Suppressor macrophage treated with lipopolysaccharide for 4 hours (primary cell): ENCODE measurements around the gene SNX10.

Experiments
- DNase-seq: peaks from one replicate; pipeline ENCODE4 v3.0.0-alpha.2; 2020

SNX10 gene

DNA sequence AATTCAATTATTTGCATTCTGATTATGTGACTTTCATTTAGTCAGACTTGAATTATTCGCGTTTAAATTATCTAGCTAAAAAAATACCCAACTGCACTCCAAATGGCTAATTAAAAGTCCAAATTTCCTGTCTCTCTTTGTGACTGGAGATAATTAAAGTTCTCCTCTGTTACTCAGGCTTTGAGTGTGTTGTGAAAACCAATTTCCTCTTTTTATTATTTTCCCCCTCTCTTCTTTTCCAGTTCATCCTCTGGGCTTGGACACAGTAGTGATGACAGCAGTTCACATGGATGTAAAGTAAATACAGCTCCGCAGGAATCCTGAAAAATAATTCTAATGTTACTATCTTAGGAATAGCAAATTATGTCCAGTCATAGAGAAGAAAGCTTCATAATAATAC, 80.6 kb downstream of the SNX10 start:
- no peak for DNase-seq

DNA sequence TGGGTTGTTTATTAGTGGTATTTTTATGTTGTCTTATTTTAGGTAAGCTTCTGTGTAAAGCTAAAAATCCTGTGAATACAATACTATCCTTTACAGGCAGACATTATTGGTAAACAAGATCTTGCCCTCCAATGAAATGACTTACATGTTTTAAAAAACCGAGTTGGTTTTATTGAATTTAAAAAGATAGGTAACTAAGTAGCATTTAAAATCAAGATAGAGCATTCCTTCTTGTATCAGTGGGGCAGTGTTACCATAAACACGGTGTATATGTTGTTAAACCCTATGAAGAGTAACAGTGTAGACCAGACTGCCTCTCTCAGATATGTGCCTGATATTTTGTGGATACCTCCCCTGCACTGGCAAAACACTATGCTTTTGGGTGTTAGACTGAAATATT, 81.0 kb downstream of the SNX10 start:
- no peak for DNase-seq

DNA sequence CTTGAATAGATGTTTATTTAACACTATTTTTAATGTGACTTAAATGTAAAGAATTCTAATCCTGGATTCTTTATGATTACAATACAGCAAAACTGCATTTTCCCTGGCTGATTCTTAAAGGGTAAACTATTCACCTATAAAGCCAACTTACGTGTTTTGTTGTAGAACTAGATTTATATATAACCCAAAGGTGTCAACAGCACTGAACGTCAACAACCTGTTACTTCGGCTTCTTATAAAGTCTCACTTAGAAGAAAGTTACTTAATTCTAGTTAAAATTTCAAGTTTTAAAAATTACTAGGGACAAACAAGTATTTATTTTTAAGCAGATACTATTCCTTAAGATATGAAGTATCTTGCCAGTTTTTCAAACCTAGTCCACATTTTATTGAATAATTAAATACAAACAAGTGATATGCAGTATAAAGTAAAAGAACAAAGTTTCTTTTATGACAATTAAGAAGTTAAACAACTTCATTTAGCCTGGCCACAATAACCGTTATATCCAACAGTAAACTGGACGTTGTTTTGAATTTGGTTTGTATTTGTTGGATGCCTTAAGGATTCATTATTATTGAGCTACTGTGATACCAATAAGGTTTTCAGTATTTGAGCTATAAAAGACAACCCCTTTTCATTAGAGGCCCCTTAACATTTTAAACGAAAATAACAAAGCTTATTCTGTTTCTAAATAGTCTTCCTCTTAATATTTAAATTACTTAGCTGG, 83.1 kb downstream of the SNX10 start:
- no peak for DNase-seq

DNA sequence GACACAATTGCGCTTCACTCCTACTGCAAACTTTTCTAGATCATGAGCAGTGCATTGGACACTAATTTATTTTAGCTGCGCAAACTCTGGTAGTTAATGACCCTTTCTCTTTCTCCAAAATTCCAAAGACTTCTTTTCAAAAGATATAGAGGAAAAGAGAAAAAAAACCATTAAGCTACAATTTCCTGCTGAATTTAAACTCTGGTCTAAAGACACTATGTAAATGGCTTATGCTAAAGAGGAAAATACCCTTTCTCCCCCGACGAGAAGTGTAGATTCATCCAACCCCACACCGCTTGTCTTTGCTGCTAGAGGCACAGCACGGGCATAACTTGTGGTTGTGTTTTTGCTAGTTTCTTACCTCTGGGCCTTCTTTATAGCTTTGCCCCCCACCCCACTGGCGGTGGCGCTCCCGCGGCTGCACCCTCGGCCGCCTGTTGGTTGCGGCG, 84.1 kb downstream of the SNX10 start:
- DNase-seq = no peak

DNA sequence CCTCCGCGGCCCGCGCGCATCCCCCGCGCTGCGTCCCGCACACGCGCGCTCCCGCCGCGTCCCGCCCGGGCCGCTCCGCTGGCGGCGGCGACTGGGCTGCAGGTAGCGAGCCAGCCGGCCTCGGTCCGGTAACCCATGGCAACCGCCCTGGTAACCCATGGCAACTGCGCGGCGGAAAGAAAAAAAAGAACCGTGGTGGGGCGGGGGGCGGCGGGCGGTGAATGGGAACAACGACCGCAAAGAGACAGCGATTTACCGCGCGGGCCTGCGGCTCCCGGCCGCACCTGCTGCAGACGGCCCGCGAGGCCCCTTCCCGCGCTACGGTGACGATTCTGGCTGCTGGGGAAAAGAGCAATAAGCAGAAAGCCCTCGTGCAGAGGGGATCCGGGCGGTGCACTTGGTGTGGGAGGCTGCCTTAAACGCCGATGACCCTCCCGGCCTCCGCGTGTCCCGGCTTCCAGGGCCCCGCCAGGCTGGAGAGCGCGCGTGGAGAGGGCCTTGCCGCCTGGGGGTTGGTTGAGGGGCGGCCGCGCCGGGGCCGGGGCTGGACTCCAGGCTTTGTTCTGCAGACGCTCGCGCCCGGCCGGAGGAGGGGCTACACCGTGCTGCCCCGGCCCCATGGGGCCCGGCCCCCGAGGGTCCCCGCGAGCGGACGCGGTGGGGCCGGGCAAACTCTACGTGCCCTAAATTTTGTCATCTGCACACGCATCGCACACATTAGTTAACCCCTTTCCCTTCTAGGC, 84.7 kb downstream of the SNX10 start:
- DNase-seq = peak; percentile 39

DNA sequence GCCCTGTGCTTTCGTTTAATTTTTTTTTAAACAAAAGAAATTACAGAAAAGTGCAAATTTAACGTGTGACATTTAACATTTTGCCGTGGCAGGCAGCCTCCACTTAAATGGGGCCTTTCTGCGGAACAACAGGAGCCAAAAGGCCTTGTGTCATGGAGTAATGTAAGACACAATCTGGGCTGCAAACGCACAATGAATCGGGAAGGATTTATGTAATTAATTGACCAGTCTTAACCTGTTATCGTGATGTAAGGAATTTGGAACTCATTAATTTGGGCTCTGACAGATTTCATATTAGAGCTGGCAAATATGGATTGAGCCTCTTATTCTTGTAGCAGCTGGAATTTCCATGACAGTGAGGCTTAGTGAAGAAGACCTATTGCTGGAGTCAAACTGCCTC, 86.4 kb downstream of the SNX10 start:
- DNase-seq = no peak

DNA sequence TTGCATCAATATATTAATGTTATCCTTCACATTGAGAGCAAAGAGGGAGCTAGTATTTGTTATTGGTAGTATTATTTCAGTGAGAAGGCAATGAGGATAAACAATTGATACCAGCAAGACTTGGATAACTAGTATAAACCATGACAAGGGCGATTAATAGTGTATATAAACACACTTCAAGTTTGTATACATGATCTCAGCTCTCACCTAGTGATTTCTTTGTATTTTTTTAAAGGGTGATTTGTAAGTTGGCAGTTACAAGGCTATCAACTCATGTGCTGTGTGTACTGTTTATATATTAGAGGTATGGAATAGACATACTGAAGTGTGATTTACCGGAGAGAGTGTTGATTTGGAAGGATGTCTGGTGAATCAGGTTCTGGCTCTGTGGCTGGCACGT, 88.0 kb downstream of the SNX10 start:
- no peak for DNase-seq

DNA sequence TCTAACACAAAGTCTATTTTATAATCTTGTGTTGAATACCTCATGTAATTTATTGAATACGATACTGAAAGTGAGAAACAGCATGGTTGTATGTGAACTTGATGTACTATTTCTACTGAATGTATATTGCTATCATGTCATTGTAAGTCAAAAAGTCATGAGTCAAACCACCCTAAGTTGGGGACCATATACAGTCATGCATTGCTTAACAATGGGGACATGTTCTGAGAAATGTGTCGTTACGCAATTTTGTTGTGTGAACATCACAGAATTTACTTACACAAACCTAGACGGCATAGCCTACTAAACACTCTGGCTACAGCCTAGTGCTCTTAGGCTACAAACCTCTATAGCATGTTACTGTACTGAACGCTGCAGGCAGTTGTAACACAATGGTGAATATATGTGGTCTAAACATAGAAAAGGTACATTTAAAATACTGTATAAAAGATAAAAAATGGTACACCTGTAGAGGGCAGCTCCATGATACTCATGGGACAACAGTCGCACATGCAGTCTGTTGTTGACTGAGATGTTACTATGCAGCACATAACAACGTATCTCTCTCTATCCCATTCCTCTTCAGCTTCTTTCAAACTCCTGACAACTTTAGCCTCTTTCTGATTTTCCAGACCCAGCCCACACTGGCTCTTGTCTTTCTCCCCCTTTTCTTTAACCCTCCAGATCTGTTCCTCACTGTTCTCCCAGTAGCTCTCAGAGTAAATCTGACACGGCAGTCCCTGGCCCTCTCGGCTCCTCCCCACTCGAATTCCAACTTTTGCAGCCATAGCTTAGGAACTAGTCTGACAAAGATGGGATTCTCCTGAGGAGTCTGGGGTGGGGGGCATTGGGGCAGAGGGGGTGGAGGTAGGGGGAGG, 90.1 kb downstream of the SNX10 start:
- peak; percentile 77 for DNase-seq

DNA sequence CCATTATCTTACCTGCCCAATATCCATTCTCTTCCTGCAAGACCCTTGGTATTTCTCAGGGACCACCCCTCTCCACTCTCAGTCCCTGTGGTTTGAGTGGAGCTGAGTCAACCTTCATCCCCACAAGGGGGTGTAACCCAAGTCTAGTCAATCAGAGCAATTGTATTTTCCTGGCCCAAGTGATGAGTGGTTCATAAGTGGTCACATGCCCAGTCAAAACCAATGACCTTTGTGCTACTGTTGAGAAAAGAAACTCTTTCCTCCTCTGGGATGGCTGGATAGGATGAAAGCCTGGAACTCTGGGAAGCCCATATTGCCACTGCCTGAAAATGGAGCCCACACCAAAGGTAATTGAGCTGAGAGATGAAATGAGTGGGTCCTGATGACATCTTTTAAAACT, 93.6 kb downstream of the SNX10 start:
- DNase-seq = no peak

DNA sequence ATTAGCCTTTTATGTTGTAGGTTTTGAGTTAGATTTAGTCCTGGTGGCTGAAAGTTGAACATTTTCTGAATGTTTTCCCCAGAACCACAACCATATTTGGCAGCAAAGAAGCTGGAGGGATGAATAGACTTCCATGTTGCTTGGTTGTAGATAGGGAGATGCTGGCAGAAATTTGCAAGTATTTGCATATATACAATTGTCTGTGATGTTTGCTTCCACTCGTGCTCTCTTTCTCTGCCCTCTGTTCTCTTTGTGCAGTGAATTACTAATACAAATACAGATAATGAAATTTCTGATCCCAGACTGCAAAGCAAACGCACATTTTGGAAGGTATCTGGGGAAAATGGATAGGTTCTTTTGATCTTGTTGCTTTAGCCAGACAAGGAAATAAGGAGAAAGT, 96.1 kb downstream of the SNX10 start:
- DNase-seq = no peak

DNA sequence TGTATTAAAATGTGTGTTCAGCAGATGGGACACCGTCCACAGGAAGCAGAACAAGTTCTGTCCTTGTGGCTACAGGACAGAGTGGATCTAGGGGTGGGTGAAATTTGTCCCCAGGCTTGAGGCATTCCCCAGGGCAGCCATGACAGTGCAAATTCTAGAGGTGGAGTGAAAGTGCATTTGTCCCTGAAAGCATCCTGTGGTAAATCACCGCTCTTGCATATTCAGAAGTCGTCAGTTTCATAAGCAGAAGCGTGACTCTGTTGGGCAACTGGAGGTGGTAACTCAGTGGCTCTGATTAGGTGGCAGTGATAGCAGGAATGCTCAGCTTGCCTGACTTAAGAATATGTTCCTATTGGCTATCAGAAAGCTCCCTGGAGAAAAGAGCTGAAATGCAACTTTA, 96.6 kb downstream of the SNX10 start:
- peak; percentile 46 for DNase-seq

DNA sequence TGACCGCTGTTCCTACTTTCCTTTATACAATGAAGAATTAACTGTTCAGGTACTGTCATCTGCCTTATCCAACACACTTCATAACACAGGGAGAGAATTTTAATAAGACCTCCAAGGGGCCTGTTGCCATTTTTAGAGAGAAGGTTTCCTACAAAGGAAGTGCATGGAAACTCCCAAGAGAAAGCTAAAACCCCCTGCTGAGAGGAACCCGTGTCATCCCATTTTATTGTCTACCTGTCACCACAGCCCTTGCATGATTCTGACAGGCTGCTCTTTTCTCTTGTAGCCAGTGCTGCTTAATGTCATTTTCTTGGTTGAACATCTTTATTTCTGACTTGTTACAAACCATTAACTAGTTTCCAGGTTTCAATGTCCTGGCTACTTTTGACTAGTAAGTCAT, 98.4 kb downstream of the SNX10 start:
- DNase-seq = no peak

DNA sequence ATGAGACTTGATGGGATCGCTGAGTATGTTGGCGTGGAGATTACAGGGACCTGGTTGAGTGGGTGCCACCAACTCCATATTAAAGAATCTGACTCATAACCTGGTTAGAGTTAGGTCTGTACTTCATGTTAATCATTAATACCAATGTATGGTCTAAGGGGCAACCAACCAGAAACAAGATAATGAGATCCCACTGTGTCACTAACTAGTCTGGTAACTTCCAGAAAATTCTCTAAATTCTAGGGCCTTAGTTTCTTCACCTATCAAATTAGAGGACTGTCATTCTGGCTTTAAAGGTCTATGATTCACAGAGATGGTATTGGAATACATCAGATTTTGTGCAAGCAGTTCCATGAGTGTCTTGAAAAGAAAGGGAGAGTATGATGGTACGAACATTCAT, 102.2 kb downstream of the SNX10 start:
- DNase-seq = no peak

DNA sequence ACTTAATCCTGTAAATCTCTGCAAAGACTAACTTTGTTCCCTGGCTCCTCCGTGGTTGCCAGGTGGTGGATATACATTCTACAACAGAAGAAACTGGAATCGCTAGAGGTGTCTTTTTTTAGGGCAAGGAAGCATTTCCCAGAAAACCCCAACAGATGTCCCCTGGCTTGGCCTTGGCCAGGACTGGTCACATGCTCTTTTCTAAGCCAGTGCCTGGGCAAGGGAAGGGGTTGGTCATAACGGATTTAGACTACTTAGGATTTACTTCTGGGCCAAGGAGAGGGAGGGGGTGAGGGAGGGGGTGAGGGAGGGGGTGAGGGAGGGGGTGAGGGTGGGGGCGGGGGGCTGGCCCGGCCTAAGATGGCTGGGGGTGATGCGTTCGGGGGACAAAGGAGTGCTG, 105.7 kb downstream of the SNX10 start:
- no peak for DNase-seq

DNA sequence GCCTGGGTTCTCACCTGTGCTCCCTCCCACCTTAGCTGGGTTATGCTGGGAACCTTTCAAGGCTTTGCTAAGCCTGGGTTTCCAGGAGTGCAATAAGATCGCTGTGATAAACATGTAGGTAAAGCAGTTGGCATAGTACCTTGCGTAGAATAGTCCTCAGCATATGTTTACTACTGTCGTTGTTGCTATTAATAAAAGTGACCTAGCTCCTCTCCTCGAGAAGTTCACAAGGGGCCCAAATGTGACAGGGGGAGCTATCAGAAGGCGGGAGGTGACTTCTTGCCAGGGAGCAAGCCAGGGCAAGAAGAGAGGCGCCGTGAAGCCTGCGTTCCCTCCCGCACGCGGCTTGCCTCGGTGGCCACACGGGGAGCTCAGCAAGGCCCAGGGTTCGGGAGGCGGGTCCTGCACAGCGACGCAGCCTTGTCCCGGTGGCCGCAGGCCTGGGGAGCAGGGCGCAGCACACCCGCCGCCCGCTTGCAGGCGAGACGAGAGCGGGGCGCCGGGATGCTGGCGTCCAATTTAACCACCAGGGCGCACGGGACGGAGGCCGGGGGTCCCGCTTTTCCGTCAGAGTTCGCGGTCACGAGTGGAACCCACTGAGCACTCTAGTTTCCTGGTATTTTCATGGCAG, 106.2 kb downstream of the SNX10 start:
- no peak for DNase-seq

DNA sequence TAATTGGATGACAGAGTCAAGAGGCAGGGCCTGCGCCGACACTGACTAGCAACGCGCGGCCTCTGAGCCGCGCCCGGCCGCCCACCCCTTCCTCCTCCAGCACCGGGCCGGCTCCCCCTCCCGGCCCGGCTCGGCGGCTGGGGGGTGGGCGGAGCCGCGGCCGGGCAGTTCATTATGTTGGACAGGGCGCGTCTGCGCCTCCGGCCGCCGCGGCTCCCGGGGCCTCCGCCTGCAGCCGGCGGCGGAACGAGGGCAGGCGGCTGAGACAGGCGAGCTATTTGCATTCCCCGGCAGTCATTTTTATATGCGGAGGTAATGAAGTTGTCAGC, 106.7 kb downstream of the SNX10 start:
- DNase-seq = peak; percentile 89

DNA sequence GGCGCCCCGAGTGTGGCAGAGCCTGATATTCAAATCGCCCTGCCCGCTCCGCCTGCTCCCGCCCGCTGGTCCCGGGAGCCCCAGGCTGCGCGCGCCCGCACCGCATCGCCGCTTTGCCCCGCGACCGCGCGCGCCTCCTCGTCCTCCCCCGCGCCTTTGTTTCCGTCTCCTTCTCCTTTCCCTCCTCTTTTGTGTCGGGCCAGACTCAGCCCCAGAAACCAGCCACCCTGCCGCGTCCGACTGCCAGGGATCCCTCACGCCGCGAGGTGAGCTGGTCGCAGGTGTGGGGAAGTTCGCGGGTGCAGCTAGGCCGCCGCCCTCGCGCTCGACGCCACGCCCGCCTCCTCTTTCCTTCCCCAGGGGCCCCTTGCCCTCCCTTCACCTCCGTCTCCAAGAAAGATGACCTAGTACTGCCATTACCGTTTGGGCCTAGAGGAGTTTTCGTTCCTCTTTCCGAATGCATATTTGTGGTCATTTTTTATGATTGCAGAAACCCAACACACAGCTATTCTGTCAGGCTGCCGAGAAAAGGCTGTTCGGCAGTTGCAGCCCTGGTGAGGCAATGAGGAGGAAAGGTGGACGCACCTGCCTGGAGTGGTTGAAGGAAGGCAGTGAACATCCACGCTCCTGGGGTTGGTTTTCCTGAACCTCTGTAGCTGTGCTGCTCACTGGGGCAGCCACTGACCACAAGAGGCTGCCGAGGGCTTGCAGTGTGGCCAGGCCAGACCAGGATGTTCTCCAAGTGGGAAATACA, 107.3 kb downstream of the SNX10 start:
- peak; percentile 79 for DNase-seq

DNA sequence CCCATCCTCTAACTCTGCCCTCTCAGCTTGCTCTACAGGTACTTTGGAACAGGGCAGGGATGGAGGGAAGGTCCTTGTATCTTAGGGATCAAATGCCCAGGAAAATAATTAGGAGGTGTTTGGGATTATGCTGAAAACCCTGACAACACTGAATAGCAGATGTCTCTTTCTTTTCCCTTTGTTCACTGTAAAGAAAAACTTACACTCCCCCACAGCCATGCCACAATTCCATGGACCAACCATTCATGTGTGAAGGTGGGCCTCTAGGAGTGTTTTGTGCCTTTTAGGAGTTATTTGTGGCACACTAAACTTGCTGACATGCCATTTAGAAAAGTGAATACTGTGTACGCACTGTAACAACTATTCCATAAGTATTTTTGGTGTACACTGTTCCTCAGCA, 108.1 kb downstream of the SNX10 start:
- no peak for DNase-seq

DNA sequence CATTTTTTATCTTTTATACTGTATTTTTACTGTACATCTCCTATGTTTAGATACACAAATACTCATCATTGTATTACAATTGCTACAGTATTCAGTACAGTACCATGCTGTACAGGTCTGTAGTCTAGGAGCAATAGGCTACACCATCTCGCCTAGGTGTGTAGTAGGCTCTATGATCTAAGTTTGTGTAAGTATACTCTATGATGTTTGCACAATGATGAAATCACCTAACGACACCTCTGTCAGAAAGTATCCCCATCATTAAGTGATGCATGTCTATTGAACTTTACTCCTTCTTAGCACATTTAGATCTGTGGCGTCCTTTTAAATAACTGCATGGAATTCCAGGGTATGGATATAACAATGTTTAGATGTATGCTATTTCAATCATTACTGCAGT, 112.0 kb downstream of the SNX10 start:
- DNase-seq = no peak

DNA sequence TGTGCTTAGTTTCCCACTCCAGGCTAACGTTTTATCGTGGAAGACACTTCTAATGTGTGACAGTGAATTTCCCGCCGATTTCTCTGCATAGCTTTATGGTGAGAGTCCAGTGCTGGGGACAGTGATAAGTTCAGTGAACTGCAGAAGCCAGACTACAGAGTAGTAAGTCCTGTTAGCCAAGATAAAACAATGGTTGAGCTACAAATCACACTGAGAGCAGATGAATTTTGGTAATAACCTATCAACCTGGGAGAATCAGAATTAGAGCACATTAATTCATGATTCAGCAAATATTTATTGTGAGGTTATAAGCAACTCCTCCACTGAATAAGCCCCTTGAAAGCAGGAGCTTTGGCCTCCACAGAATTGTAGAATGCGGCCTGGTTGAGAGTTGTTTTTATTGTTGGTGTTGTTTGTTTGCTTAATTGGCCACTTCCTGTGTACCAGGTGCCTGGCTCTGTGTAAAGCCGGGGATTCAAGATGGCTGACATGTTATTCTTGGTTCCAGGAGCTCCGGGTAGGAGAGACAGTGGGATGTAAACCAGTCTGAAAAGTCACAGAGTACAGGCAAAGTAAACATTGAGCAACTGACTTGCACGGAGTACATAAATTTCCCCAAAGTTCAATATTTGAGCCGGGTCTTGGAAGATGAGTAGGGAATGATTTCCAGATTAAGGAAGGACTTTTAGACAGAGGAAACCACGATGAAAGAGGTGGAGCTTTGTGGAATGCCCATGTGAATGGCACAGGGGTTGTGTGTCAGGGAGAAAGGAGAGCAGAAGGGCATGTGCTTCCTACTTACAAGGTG, 112.7 kb downstream of the SNX10 start:
- no peak for DNase-seq

DNA sequence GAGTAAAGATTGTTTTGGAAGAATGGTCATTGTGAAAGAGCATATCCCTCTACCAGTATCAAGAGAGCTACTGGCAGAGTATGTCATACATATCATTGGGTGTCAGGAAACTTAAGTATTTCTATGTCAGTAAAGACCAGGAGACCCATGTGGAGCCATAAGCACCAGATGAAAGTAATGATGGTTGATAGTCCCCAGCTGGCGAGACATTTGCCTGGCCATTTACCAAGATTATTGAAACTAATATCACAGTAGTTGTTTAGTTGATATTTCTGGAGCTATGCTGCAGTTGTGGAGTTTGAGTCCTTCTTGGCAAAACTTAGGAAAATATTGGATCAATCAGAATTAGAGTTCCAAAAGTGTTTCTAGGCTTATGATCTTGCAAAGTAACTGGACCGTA, 114.8 kb downstream of the SNX10 start:
- no peak for DNase-seq
